A549 (cell line): ENCODE results near the gene NTSR1. TPM values are rescaled to one million over a fixed set of nuclear protein-coding genes. Genes with fewer than 3 reads are reported as not detected.

ENCODE experiments used
- ATAC-seq, 2 experiments: fragments of 200-7000 bp in 1 of 2; fragments of >200 bp in 1 of 2; cut with Nextera tagmentation in 1 of 2; cut with Tn5 transposase in 1 of 2; 3 replicates each; pipeline versions ENCODE4 v1.8.0 to v1.9.1; 2018 to 2020; ENCODE audit warnings: mild to moderate bottlenecking in 1 of 2, moderate library complexity in 1 of 2
- CTCF ChIA-PET: fragments of 300-600 bp; sonication (Branson Sonifier 250); formaldehyde crosslinking; extraction: SDS; loops from one replicate; lab custom pipeline; 2021; ENCODE audit warnings: antibody characterized with exemption, inconsistent platforms; lab: Yijun Ruan, JAX
- POLR2A ChIA-PET: fragments of 350-600 bp; formaldehyde crosslinking; extraction: SDS; loops from one replicate; lab custom pipeline; 2021; ENCODE audit warnings: antibody characterized with exemption, inconsistent platforms; lab: Yijun Ruan, JAX
- DNase-seq, 2 experiments: peaks; one replicate each; pipeline versions ENCODE4 v3.0.0 to v3.0.0-alpha.2; 2011 to 2016; ENCODE audit warnings: low read depth in 1 of 2, low spot score in 1 of 2
- FAIRE-seq: peaks from 2 replicates; lab custom pipeline; 2011; peaks lifted over from hg19 to GRCh38; lab: Jason Lieb, UNC
- H3K27ac ChIP-seq, 2 experiments: fragments of >200 bp; sonication (Bioruptor Twin); formaldehyde crosslinking; 3 replicates each; pipeline ENCODE4 v1.5.1; 2016 to 2017
- H3K4me1 ChIP-seq: fragments of >200 bp; sonication (Bioruptor Twin); formaldehyde crosslinking; 3 replicates; pipeline ENCODE4 v1.6.1; 2016
- H3K4me2 ChIP-seq: fragments of >200 bp; sonication (Bioruptor Twin); formaldehyde crosslinking; 3 replicates; pipeline ENCODE4 v1.6.1; 2016
- H3K4me3 ChIP-seq: fragments of >200 bp; sonication (Bioruptor Twin); formaldehyde crosslinking; 3 replicates; pipeline ENCODE4 v1.5.1; 2016
- H3K9me3 ChIP-seq: fragments of >200 bp; sonication (Bioruptor Twin); formaldehyde crosslinking; 3 replicates; pipeline ENCODE4 v1.6.1; 2016
- BCL3 ChIP-seq: fragments of >200 bp; sonication (Bioruptor Twin); formaldehyde crosslinking; IDR thresholded peaks from 3 replicates; pipeline ENCODE4 v1.6.1; 2016
- CTCF ChIP-seq: fragments of >200 bp; sonication (Bioruptor Twin); formaldehyde crosslinking; IDR thresholded peaks from 3 replicates; pipeline ENCODE4 v1.5.1; 2016
- EP300 ChIP-seq, 2 experiments: fragments of >200 bp; sonication (Bioruptor Twin); formaldehyde crosslinking; IDR thresholded peaks; 2 replicates in 1 of 2; 3 replicates in 1 of 2; pipeline ENCODE4 v1.6.1; 2016 to 2017
- HDAC2 ChIP-seq: fragments of 200-600 bp; sonication (generic); IDR thresholded peaks from 2 replicates; pipeline ENCODE4 v1.6.1; 2016
- HES2 ChIP-seq: fragments of >200 bp; sonication (Bioruptor Twin); formaldehyde crosslinking; IDR thresholded peaks from 2 replicates; pipeline ENCODE4 v1.6.1; 2016
- HEYL ChIP-seq: fragments of 250-450 bp; sonication (Bioruptor Pico); IDR thresholded peaks from 2 replicates; pipeline ENCODE4 v1.8.0; 2021; ENCODE audit warnings: mild to moderate bottlenecking, moderate library complexity
- HOXA7 ChIP-seq: fragments of 250-450 bp; sonication (Bioruptor Pico); IDR thresholded peaks from 2 replicates; pipeline ENCODE4 v1.5.0; 2020; ENCODE audit warnings: mild to moderate bottlenecking, moderate library complexity
- MAFK ChIP-seq: fragments of 450-650 bp; IDR thresholded peaks from 2 replicates; pipeline ENCODE4 v1.6.1; 2014; ENCODE audit not compliant: partially characterized antibody
- MYC ChIP-seq: IDR thresholded peaks from 2 replicates; pipeline ENCODE4 v1.6.1; 2012; ENCODE audit warnings: mild to moderate bottlenecking, inconsistent platforms, low read length, improper control_type of control experiment, borderline replicate concordance
- NFE2L2 ChIP-seq: fragments of 150-350 bp; conservative IDR thresholded peaks from 2 replicates; pipeline ENCODE4 v1.6.1; 2014; ENCODE audit warnings: low read length
- NR3C1 ChIP-seq: fragments of >200 bp; sonication (Bioruptor Twin); formaldehyde crosslinking; IDR thresholded peaks from 3 replicates; pipeline ENCODE4 v1.6.1; 2017
- POLR2A ChIP-seq: IDR thresholded peaks from 2 replicates; pipeline ENCODE4 v1.6.1; 2012; ENCODE audit warnings: mild to moderate bottlenecking, low read length
- TFCP2L1 ChIP-seq: fragments of 250-450 bp; sonication (Bioruptor Pico); IDR thresholded peaks from 2 replicates; pipeline ENCODE4 v1.5.0; 2021; ENCODE audit warnings: mild to moderate bottlenecking
- ZC3H11A ChIP-seq: fragments of 450-650 bp; IDR thresholded peaks from 2 replicates; pipeline ENCODE4 v1.6.1; 2014; ENCODE audit warnings: antibody characterized with exemption, mild to moderate bottlenecking
- ZFP36 ChIP-seq: fragments of 450-650 bp; IDR thresholded peaks from 2 replicates; pipeline ENCODE4 v1.6.1; 2014; ENCODE audit warnings: borderline replicate concordance; ENCODE audit not compliant: partially characterized antibody
- ZSCAN20 ChIP-seq: fragments of 250-450 bp; sonication (Bioruptor Pico); IDR thresholded peaks from 2 replicates; pipeline ENCODE4 v1.8.0; 2022; ENCODE audit warnings: mild to moderate bottlenecking, moderate library complexity
- WGBS: methylation state at CpG from one replicate; pipeline ENCODE4 v1.1.6; 2017; ENCODE audit errors: missing lambda C conversion rate; 5-methylcytosine and 5-hydroxymethylcytosine counted together
- polyA plus RNA-seq, 4 experiments: library from polyadenylated mRNA; depleted of rRNA in 3 of 4; stranded (reverse); fragments of >200 nt; fragmentation: RNase III in 1 of 4; extraction: RNeasy Plus Mini Kit Qiagen cat#74134 plus additional on column Dnase treatment in 1 of 4; gene quantifications; 2 replicates in 3 of 4; 3 replicates in 1 of 4; pipeline ENCODE4 v1.2.3, GENCODE V29; 2011 to 2017
- TF ChIP-seq, protein P1 (sequence below): IDR thresholded peaks from 2 replicates; pipeline ENCODE4 v1.6.1; 2012; ENCODE audit warnings: low read depth, borderline replicate concordance
- TF ChIP-seq, protein P2 (sequence below): fragments of 250-450 bp; sonication (Bioruptor Pico); IDR thresholded peaks from 2 replicates; pipeline ENCODE4 v1.5.0; 2020; ENCODE audit warnings: low read depth, mild to moderate bottlenecking, moderate library complexity
- TF ChIP-seq, protein P3 (sequence below): IDR thresholded peaks from 2 replicates; pipeline ENCODE4 v1.6.1; 2012
- TF ChIP-seq, protein P4 (sequence below): IDR thresholded peaks from 2 replicates; pipeline ENCODE4 v1.6.1; 2012
- TF ChIP-seq, protein P5 (sequence below): fragments of 200-600 bp; sonication (generic); IDR thresholded peaks from 2 replicates; pipeline ENCODE4 v1.6.1; 2016; ENCODE audit warnings: antibody characterized with exemption, mild to moderate bottlenecking, moderate library complexity

NTSR1 gene
- polyA plus RNA-seq, 2 of the 4 experiments (the other 2 are of a cell fraction), result 0.03 TPM; not detected in 1

GRCh38 chr20:62745952-62746288 is 37.3 kb downstream of the NTSR1 start:
- 72% methylated on average over 3 of the region's 9 CpGs for WGBS
- H3K4me2 ChIP-seq, result no peak overlapping the region
- ATAC-seq, result no peak
- POLR2A ChIA-PET, result no interaction called here
- no peak overlapping the region for H3K27ac ChIP-seq
- TF ChIP-seq HES2, result no peak
- no peak for TF ChIP-seq ZSCAN20
- TF ChIP-seq, all 56 proteins: peak for 0
- CTCF ChIA-PET, result interaction anchor here (2.4 kb wide), 1 partner anchor 46 kb away, joined by 10 read pairs; no protein-coding TSS in a partner anchor
- no peak for FAIRE-seq
- H3K4me3 ChIP-seq, result no peak overlapping the region
- peaks cover 5% of the 10 kb centered on the region for H3K4me1 ChIP-seq
- no peak for DNase-seq
- no peaks in the 10 kb centered on the region; the same call in 2 of the 3 replicates for H3K9me3 ChIP-seq

DNA sequence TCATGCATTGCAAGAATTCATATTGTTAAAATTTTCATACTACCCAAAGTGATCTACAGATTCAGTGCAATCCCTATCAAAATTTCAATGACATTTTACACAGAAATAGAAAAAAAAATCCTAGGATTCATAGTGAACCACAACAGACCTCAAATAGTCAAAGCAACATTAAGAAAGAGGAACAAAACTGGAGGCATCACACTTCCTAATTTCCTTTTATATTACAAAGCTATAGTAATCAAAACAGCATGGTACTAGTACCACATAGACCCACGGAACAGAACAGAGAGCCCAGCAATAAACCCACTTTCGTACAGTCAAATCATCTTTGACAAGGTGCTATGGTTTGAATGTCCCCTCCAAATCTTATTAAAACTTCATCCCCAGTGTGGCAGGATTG is 39.7 kb downstream of the NTSR1 start:
- WGBS, result 47% methylated on average over 2 of the region's 2 CpGs
- FAIRE-seq (no peak), DNase-seq (no peak), ATAC-seq (no peak)
- CTCF ChIA-PET, result interaction anchor here (1.3 to 1.9 kb wide), 3 partner anchors 11 to 43 kb away, joined by 3 to 6 read pairs (median 5); no protein-coding TSS in a partner anchor
- no peak overlapping the region for H3K27ac ChIP-seq
- POLR2A ChIA-PET, result no interaction called here
- H3K4me1 ChIP-seq, result no peaks in the 10 kb centered on the region; the same call in 2 of the 3 replicates
- H3K4me2 ChIP-seq, result no peak overlapping the region
- TF ChIP-seq HOXA7, result no peak
- no peak for TF ChIP-seq MAFK
- no peak for TF ChIP-seq CTCF
- TF ChIP-seq NR3C1, result no peak
- TF ChIP-seq ZFP36, result no peak
- no peak for TF ChIP-seq HDAC2
- no peak for TF ChIP-seq TFCP2L1
- TF ChIP-seq HEYL (CRISPR knock-in tag), result no peak
- TF ChIP-seq EP300 (IDR thresholded peaks at IDR 0.05), result no peak
- no peak for TF ChIP-seq MYC
- TF ChIP-seq ZC3H11A, result no peak
- TF ChIP-seq BCL3, result no peak
- TF ChIP-seq, protein P1, sequence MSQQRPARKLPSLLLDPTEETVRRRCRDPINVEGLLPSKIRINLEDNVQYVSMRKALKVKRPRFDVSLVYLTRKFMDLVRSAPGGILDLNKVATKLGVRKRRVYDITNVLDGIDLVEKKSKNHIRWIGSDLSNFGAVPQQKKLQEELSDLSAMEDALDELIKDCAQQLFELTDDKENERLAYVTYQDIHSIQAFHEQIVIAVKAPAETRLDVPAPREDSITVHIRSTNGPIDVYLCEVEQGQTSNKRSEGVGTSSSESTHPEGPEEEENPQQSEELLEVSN, result no peak
- TF ChIP-seq, protein P2, sequence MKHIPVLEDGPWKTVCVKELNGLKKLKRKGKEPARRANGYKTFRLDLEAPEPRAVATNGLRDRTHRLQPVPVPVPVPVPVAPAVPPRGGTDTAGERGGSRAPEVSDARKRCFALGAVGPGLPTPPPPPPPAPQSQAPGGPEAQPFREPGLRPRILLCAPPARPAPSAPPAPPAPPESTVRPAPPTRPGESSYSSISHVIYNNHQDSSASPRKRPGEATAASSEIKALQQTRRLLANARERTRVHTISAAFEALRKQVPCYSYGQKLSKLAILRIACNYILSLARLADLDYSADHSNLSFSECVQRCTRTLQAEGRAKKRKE (CRISPR knock-in tag), result no peak
- TF ChIP-seq, protein P3, sequence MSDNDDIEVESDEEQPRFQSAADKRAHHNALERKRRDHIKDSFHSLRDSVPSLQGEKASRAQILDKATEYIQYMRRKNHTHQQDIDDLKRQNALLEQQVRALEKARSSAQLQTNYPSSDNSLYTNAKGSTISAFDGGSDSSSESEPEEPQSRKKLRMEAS, result no peak
- TF ChIP-seq POLR2A, result no peak
- no peak for TF ChIP-seq NFE2L2
- TF ChIP-seq, protein P4, sequence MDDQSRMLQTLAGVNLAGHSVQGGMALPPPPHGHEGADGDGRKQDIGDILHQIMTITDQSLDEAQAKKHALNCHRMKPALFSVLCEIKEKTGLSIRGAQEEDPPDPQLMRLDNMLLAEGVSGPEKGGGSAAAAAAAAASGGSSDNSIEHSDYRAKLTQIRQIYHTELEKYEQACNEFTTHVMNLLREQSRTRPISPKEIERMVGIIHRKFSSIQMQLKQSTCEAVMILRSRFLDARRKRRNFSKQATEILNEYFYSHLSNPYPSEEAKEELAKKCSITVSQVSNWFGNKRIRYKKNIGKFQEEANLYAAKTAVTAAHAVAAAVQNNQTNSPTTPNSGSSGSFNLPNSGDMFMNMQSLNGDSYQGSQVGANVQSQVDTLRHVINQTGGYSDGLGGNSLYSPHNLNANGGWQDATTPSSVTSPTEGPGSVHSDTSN, result no peak
- TF ChIP-seq, protein P5, sequence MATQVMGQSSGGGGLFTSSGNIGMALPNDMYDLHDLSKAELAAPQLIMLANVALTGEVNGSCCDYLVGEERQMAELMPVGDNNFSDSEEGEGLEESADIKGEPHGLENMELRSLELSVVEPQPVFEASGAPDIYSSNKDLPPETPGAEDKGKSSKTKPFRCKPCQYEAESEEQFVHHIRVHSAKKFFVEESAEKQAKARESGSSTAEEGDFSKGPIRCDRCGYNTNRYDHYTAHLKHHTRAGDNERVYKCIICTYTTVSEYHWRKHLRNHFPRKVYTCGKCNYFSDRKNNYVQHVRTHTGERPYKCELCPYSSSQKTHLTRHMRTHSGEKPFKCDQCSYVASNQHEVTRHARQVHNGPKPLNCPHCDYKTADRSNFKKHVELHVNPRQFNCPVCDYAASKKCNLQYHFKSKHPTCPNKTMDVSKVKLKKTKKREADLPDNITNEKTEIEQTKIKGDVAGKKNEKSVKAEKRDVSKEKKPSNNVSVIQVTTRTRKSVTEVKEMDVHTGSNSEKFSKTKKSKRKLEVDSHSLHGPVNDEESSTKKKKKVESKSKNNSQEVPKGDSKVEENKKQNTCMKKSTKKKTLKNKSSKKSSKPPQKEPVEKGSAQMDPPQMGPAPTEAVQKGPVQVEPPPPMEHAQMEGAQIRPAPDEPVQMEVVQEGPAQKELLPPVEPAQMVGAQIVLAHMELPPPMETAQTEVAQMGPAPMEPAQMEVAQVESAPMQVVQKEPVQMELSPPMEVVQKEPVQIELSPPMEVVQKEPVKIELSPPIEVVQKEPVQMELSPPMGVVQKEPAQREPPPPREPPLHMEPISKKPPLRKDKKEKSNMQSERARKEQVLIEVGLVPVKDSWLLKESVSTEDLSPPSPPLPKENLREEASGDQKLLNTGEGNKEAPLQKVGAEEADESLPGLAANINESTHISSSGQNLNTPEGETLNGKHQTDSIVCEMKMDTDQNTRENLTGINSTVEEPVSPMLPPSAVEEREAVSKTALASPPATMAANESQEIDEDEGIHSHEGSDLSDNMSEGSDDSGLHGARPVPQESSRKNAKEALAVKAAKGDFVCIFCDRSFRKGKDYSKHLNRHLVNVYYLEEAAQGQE, result no peak
- no peak overlapping the region for H3K4me3 ChIP-seq
- H3K9me3 ChIP-seq, result no peaks in the 10 kb centered on the region; the same call in 2 of the 3 replicates
